ENCODE measurements around the gene LRRC46.

Gene LRRC46

GRCh38 chr17:47789611-47790561 is 41.6 kb upstream of the LRRC46 start (continued):
- TF ChIP-seq ARNTL (CRISPR knock-in tag; IDR thresholded peaks at IDR 0.05; ENCODE audit: borderline replicate concordance, low read depth), result no peak
- TF ChIP-seq ZFP30 (CRISPR knock-in tag; IDR thresholded peaks at IDR 0.05), result no peak
- no peak for TF ChIP-seq PATZ1 (CRISPR knock-in tag; IDR thresholded peaks at IDR 0.05; ENCODE audit: borderline replicate concordance)
- no peak for TF ChIP-seq ZNF8 (CRISPR knock-in tag; IDR thresholded peaks at IDR 0.05)
- TF ChIP-seq ESRRG (CRISPR knock-in tag; IDR thresholded peaks at IDR 0.05), result no peak
- no peak for TF ChIP-seq ZNF70 (CRISPR knock-in tag; IDR thresholded peaks at IDR 0.05)

DNA sequence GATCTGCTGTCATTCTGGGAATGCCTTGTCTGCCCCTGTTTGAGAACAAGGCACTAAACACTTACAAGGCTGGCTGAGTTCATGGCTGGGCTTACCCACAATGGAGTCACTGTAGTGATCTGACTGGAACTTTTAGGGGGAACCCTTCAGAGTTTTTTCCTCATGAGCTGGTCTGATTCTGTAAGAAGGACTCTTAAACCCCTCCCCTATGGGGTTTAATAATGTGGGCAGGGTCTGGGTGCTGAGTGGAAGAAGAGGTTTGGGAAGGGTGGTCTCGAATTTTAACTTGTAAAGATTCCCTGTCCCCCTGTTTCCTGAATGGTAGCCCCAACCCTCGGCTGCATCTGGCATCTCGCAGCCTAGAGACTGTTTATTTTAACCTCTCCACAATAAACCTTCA is 40.4 kb upstream of the LRRC46 start:
- ATAC-seq, result no peak
- TF ChIP-seq ESRRG (CRISPR knock-in tag; IDR thresholded peaks at IDR 0.05) (no peak), ZNF8 (CRISPR knock-in tag; IDR thresholded peaks at IDR 0.05) (no peak), PATZ1 (CRISPR knock-in tag; IDR thresholded peaks at IDR 0.05; ENCODE audit: borderline replicate concordance) (no peak), BACH2 (CRISPR knock-in tag; IDR thresholded peaks at IDR 0.05; ENCODE audit: borderline replicate concordance) (no peak), RARB (CRISPR knock-in tag; IDR thresholded peaks at IDR 0.05) (no peak), ZNF565 (CRISPR knock-in tag; conservative IDR thresholded peaks at IDR 0.05; ENCODE audit: low read depth) (no peak), ZFP30 (CRISPR knock-in tag; IDR thresholded peaks at IDR 0.05) (no peak), ARNTL (CRISPR knock-in tag; IDR thresholded peaks at IDR 0.05; ENCODE audit: borderline replicate concordance, low read depth) (no peak), SNAI2 (CRISPR knock-in tag; IDR thresholded peaks at IDR 0.05) (no peak), CSRNP3 (CRISPR knock-in tag; IDR thresholded peaks at IDR 0.05) (no peak), OSR1 (CRISPR knock-in tag; IDR thresholded peaks at IDR 0.05) (no peak), TOX (CRISPR knock-in tag; IDR thresholded peaks at IDR 0.05; ENCODE audit: borderline replicate concordance) (no peak), GLIS3 (CRISPR knock-in tag; IDR thresholded peaks at IDR 0.05) (no peak)
- TF ChIP-seq, protein P1, sequence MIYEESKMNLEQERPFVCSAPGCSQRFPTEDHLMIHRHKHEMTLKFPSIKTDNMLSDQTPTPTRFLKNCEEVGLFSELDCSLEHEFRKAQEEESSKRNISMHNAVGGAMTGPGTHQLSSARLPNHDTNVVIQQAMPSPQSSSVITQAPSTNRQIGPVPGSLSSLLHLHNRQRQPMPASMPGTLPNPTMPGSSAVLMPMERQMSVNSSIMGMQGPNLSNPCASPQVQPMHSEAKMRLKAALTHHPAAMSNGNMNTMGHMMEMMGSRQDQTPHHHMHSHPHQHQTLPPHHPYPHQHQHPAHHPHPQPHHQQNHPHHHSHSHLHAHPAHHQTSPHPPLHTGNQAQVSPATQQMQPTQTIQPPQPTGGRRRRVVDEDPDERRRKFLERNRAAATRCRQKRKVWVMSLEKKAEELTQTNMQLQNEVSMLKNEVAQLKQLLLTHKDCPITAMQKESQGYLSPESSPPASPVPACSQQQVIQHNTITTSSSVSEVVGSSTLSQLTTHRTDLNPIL (CRISPR knock-in tag; IDR thresholded peaks at IDR 0.05; ENCODE audit: low read depth), result no peak

DNA sequence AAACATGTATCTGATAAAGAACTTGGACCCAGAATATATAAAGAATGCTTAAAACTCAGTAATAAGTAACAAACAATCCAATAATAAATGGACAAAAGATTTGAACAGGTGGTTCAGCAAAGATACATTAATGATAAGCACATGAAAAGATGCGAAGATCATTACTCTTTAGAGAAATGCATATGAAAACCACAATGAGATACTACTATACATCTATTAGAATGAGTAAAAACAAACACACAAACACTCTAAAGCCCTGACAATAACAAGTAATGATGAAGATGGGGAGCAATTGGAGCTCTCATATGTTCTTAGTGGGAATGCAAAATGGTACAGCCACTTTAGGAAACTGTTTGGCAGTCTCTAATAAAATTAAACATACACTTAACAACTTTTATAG is 39.0 kb upstream of the LRRC46 start:
- TF ChIP-seq CSRNP3 (CRISPR knock-in tag; IDR thresholded peaks at IDR 0.05), result no peak
- no peak for ATAC-seq

DNA sequence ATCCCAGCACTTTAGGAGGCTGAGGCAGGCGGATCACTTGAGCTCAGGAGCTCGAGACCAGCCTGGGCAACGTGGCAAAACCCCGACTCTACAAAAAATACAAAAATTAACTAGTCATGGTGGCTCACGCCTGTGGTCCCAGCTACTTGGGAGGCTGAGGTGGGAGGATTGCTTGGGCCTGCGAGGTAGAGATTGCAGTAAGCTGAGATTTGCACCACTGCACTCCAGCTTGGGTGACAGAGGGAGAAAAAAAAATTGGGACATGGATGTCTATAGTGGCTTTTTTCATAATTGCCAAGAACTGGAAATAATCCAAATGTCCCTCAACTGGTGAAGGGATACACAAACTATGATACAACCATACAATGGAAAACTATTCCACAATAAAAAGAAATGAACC is 38.5 kb upstream of the LRRC46 start:
- TF ChIP-seq, protein P1 (CRISPR knock-in tag; IDR thresholded peaks at IDR 0.05; ENCODE audit: low read depth), result no peak
- TF ChIP-seq ZFP30 (CRISPR knock-in tag; IDR thresholded peaks at IDR 0.05) (no peak), TCF4 (CRISPR knock-in tag; IDR thresholded peaks at IDR 0.05; ENCODE audit: borderline replicate concordance) (no peak), OSR1 (CRISPR knock-in tag; IDR thresholded peaks at IDR 0.05) (no peak), ZNF565 (CRISPR knock-in tag; conservative IDR thresholded peaks at IDR 0.05; ENCODE audit: low read depth) (no peak), TOX (CRISPR knock-in tag; IDR thresholded peaks at IDR 0.05; ENCODE audit: borderline replicate concordance) (no peak)
- ATAC-seq, result no peak
